Measurements from ENCODE around the gene L1CAM. TPM values are rescaled to one million over a fixed set of nuclear protein-coding genes. Genes with fewer than 3 reads are reported as not detected.

The L1CAM gene
- total RNA-seq, 1 donor from 2014 or later = 11.0 TPM

- Mint-ChIP-seq H3K27ac (no peak overlapping the region), H3K4me1 (peaks cover 24% of the 10 kb centered on the region), H3K27me3 (no peaks in the 10 kb centered on the region), H3K9me3 (no peaks in the 10 kb centered on the region), H3K36me3 (ENCODE audit: low read depth) (peaks cover 18% of the 10 kb centered on the region), H3K4me3 (no peak overlapping the region)
- intact Hi-C loops (cut with micrococcal nuclease) = no loop called here
- DNase-seq (no peak), ATAC-seq (ENCODE audit: low read depth) (no peak)
- TF ChIP-seq CTCF (IDR thresholded peaks at IDR 0.05) = no peak
- CTCF ChIA-PET = no interaction called here
- POLR2A ChIA-PET = interaction anchor here (1.1 to 5.2 kb wide), 4 partner anchors 18 to 148 kb away, joined by 3 to 25 read pairs (median 4); partner anchors contain the start of genes ARHGAP4, IDH3G and SSR4
Measured at GRCh38 chrX:153907456-153907855, 21.5 kb upstream of the L1CAM start.

- intact Hi-C loops (cut with micrococcal nuclease) = no loop called here
- Mint-ChIP-seq H3K4me1 (peaks cover 35% of the 10 kb centered on the region), H3K27ac (peak overlapping the region; percentile 30), H3K9me3 (no peaks in the 10 kb centered on the region), H3K4me3 (no peak overlapping the region), H3K36me3 (ENCODE audit: low read depth) (peaks cover 11% of the 10 kb centered on the region), H3K27me3 (no peaks in the 10 kb centered on the region)
- TF ChIP-seq CTCF (IDR thresholded peaks at IDR 0.05) = no peak
- no peak for DNase-seq
- ChIA-PET POLR2A (interaction anchor here (0.7 to 5.2 kb wide), 4 partner anchors 17 to 112 kb away, joined by 3 to 25 read pairs (median 4); partner anchors contain the start of genes ARHGAP4, IDH3G and SSR4), CTCF (interaction anchor here (1.0 kb wide), 1 partner anchor 17 kb away, joined by 6 read pairs; no protein-coding TSS in a partner anchor)
- ATAC-seq (ENCODE audit: low read depth) = no peak
Measured at GRCh38 chrX:153906126-153906917, 20.3 kb upstream of the L1CAM start.

- Mint-ChIP-seq H3K27ac (no peak overlapping the region), H3K4me3 (no peak overlapping the region), H3K27me3 (no peaks in the 10 kb centered on the region), H3K9me3 (no peaks in the 10 kb centered on the region), H3K36me3 (ENCODE audit: low read depth) (peaks cover 9% of the 10 kb centered on the region), H3K4me1 (peaks cover 42% of the 10 kb centered on the region)
- CTCF ChIA-PET = no interaction called here
- TF ChIP-seq CTCF (IDR thresholded peaks at IDR 0.05) = no peak
- DNase-seq = no peak
- ATAC-seq (ENCODE audit: low read depth) = no peak
- POLR2A ChIA-PET = interaction anchor here (5.2 kb wide), 1 partner anchor 20 kb away, joined by 25 read pairs; the partner anchor contains the start of gene ARHGAP4
- intact Hi-C loops (cut with micrococcal nuclease) = no loop called here
Measured at GRCh38 chrX:153905481-153906095, 19.6 kb upstream of the L1CAM start.

- no peaks in the 10 kb centered on the region for H3K27me3 Mint-ChIP-seq
- ATAC-seq (ENCODE audit: low read depth) (no peak), DNase-seq (no peak)
- CTCF ChIA-PET = no interaction called here
- H3K27ac Mint-ChIP-seq = peak within 1 kb of the TSS; percentile 77
- peaks cover 44% of the 10 kb centered on the region for H3K4me1 Mint-ChIP-seq
- POLR2A ChIA-PET = interaction anchor here (0.7 to 5.2 kb wide), 5 partner anchors 17 to 110 kb away, joined by 3 to 25 read pairs (median 3); partner anchors contain the start of genes ARHGAP4, IDH3G, RENBP and SSR4
- H3K9me3 Mint-ChIP-seq = no peaks in the 10 kb centered on the region
- peak within 1 kb of the TSS; percentile 45 for H3K4me3 Mint-ChIP-seq
- intact Hi-C loops (cut with micrococcal nuclease) = no loop called here
- TF ChIP-seq CTCF (IDR thresholded peaks at IDR 0.05) = no peak
- H3K36me3 Mint-ChIP-seq (ENCODE audit: low read depth) = peaks cover 8% of the 10 kb centered on the region
Measured at GRCh38 chrX:153903991-153904957, 18.3 kb upstream of the L1CAM start, which contains the start of gene AVPR2. AVPR2 (plus strand) TSS chrX:153904673; CDS start chrX:153905146, 473 bp downstream.
